ENCODE data around the gene NME5. TPM values are rescaled to one million over a fixed set of nuclear protein-coding genes. Genes with fewer than 3 reads are reported as not detected.

The NME5 gene
- total and polyA plus RNA-seq, 9 of the 15 experiments (the other 6 are each of a cell fraction or from before 2014, with no cell fraction given): not detected

DNA sequence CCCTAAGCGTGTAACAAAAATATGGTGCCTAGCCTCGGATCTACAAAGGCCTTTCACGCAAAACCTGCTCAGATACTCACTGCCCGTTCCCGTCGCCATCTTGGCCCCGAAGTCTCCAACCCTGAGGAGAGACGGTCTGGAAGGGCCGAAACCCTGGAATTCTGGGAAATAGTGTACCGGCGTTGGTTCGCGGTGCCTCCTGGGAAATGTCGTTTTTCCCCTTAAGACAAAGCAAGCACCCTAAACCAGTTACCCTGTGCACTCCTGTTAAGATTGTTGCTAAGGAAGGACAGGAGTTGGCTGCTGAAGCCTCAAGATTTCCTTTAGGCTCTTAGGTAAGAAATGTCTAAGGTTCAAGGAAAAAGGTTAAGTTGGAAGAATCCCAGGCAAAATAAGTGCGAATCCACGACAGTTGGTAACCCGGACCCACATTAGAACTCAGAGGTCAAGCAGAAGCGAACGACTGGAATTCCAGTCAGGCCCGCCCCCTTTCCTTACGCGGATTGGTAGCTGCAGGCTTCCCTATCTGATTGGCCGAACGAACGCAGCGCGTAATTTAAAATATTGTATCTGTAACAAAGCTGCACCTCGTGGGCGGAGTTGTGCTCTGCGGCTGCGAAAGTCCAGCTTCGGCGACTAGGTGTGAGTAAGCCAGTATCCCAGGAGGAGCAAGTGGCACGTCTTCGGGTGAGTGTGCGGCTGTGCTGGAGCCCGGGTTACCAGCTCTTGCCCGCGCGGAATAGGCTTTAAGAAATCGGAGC is 39.5 kb upstream of the NME5 start, which contains the start of the genes BRD8 and KIF20A (continued):
- TF ChIP-seq, protein P1, sequence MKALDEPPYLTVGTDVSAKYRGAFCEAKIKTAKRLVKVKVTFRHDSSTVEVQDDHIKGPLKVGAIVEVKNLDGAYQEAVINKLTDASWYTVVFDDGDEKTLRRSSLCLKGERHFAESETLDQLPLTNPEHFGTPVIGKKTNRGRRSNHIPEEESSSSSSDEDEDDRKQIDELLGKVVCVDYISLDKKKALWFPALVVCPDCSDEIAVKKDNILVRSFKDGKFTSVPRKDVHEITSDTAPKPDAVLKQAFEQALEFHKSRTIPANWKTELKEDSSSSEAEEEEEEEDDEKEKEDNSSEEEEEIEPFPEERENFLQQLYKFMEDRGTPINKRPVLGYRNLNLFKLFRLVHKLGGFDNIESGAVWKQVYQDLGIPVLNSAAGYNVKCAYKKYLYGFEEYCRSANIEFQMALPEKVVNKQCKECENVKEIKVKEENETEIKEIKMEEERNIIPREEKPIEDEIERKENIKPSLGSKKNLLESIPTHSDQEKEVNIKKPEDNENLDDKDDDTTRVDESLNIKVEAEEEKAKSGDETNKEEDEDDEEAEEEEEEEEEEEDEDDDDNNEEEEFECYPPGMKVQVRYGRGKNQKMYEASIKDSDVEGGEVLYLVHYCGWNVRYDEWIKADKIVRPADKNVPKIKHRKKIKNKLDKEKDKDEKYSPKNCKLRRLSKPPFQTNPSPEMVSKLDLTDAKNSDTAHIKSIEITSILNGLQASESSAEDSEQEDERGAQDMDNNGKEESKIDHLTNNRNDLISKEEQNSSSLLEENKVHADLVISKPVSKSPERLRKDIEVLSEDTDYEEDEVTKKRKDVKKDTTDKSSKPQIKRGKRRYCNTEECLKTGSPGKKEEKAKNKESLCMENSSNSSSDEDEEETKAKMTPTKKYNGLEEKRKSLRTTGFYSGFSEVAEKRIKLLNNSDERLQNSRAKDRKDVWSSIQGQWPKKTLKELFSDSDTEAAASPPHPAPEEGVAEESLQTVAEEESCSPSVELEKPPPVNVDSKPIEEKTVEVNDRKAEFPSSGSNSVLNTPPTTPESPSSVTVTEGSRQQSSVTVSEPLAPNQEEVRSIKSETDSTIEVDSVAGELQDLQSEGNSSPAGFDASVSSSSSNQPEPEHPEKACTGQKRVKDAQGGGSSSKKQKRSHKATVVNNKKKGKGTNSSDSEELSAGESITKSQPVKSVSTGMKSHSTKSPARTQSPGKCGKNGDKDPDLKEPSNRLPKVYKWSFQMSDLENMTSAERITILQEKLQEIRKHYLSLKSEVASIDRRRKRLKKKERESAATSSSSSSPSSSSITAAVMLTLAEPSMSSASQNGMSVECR (CRISPR knock-in tag; IDR thresholded peaks at IDR 0.05): peak; percentile 91
- peak in 1 of 2 experiments; percentile 18; a peak in 1 of 4 replicates for TF ChIP-seq RCOR1 (IDR thresholded peaks at IDR 0.05; ENCODE audit: borderline replicate concordance in 1 of 2, low read depth in 2 of 2, low read length in 2 of 2)
- TF ChIP-seq SIN3B (IDR thresholded peaks at IDR 0.05; ENCODE audit: low read depth): peak; percentile 63; the same call in 1 of the 2 replicates
- TF ChIP-seq HNRNPUL1 (IDR thresholded peaks at IDR 0.05; ENCODE audit: low read length): no peak
- TF ChIP-seq TRIM28 (IDR thresholded peaks at IDR 0.05): no peak
- no peak for TF ChIP-seq MTA1 (IDR thresholded peaks at IDR 0.05; ENCODE audit: borderline replicate concordance)
- TF ChIP-seq KLF1 (tag; IDR thresholded peaks at IDR 0.05): no peak
- TF ChIP-seq ZBTB1 (CRISPR knock-in tag; IDR thresholded peaks at IDR 0.05; ENCODE audit: borderline replicate concordance, low read depth): no peak
- TF ChIP-seq, protein P2, sequence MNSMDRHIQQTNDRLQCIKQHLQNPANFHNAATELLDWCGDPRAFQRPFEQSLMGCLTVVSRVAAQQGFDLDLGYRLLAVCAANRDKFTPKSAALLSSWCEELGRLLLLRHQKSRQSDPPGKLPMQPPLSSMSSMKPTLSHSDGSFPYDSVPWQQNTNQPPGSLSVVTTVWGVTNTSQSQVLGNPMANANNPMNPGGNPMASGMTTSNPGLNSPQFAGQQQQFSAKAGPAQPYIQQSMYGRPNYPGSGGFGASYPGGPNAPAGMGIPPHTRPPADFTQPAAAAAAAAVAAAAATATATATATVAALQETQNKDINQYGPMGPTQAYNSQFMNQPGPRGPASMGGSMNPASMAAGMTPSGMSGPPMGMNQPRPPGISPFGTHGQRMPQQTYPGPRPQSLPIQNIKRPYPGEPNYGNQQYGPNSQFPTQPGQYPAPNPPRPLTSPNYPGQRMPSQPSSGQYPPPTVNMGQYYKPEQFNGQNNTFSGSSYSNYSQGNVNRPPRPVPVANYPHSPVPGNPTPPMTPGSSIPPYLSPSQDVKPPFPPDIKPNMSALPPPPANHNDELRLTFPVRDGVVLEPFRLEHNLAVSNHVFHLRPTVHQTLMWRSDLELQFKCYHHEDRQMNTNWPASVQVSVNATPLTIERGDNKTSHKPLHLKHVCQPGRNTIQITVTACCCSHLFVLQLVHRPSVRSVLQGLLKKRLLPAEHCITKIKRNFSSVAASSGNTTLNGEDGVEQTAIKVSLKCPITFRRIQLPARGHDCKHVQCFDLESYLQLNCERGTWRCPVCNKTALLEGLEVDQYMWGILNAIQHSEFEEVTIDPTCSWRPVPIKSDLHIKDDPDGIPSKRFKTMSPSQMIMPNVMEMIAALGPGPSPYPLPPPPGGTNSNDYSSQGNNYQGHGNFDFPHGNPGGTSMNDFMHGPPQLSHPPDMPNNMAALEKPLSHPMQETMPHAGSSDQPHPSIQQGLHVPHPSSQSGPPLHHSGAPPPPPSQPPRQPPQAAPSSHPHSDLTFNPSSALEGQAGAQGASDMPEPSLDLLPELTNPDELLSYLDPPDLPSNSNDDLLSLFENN (IDR thresholded peaks at IDR 0.05; ENCODE audit: low read depth in 2 of 2, low read length in 2 of 2): no peak; a peak in 1 of 4 replicates
- TF ChIP-seq POU5F1 (IDR thresholded peaks at IDR 0.05; ENCODE audit: borderline replicate concordance, low read depth, low read length, partially characterized antibody): no peak
- TF ChIP-seq HOXB6 (CRISPR knock-in tag; IDR thresholded peaks at IDR 0.05; ENCODE audit: borderline replicate concordance): no peak
- TF ChIP-seq NR2C2 (CRISPR knock-in tag; IDR thresholded peaks at IDR 0.05): peak; percentile 98
- TF ChIP-seq NR2C2 (tag; IDR thresholded peaks at IDR 0.05): peak; percentile 100
- peak; percentile 53 to 95; a peak in 2 of 4 replicates for TF ChIP-seq TEAD1 (CRISPR knock-in tag; IDR thresholded peaks at IDR 0.05)
- TF ChIP-seq, protein P3, sequence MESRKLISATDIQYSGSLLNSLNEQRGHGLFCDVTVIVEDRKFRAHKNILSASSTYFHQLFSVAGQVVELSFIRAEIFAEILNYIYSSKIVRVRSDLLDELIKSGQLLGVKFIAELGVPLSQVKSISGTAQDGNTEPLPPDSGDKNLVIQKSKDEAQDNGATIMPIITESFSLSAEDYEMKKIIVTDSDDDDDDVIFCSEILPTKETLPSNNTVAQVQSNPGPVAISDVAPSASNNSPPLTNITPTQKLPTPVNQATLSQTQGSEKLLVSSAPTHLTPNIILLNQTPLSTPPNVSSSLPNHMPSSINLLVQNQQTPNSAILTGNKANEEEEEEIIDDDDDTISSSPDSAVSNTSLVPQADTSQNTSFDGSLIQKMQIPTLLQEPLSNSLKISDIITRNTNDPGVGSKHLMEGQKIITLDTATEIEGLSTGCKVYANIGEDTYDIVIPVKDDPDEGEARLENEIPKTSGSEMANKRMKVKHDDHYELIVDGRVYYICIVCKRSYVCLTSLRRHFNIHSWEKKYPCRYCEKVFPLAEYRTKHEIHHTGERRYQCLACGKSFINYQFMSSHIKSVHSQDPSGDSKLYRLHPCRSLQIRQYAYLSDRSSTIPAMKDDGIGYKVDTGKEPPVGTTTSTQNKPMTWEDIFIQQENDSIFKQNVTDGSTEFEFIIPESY (CRISPR knock-in tag; IDR thresholded peaks at IDR 0.05): peak; percentile 57
- TF ChIP-seq NEUROD1 (IDR thresholded peaks at IDR 0.05; ENCODE audit: borderline replicate concordance, low read depth, low read length, partially characterized antibody): peak; percentile 27
- TF ChIP-seq MAZ (CRISPR knock-in tag; conservative IDR thresholded peaks at IDR 0.05 in 1 of 2, IDR thresholded peaks at IDR 0.05 in 1 of 2): no peak; a peak in 2 of 4 replicates
